DOHH2 (cell line): Measurements from ENCODE around the gene ATP2A3.

ENCODE experiments used
- EZH2phosphoT487 ChIP-seq: fragments of 200-600 bp; sonication (generic); IDR thresholded peaks from 2 replicates; pipeline ENCODE4 v1.6.1; 2017; ENCODE audit warnings: borderline replicate concordance, mild to moderate bottlenecking, antibody characterized with exemption, low read length, moderate library complexity, mixed read lengths
- TF ChIP-seq, protein P1 (sequence below): fragments of 200-600 bp; sonication (generic); IDR thresholded peaks from one replicate; pipeline ENCODE4 v1.5.1; 2014; ENCODE audit warnings: antibody characterized with exemption, mild to moderate bottlenecking, low read depth, low read length; ENCODE audit not compliant: poor library complexity, severe bottlenecking

- TF ChIP-seq EZH2phosphoT487: no peak
- TF ChIP-seq, protein P1, sequence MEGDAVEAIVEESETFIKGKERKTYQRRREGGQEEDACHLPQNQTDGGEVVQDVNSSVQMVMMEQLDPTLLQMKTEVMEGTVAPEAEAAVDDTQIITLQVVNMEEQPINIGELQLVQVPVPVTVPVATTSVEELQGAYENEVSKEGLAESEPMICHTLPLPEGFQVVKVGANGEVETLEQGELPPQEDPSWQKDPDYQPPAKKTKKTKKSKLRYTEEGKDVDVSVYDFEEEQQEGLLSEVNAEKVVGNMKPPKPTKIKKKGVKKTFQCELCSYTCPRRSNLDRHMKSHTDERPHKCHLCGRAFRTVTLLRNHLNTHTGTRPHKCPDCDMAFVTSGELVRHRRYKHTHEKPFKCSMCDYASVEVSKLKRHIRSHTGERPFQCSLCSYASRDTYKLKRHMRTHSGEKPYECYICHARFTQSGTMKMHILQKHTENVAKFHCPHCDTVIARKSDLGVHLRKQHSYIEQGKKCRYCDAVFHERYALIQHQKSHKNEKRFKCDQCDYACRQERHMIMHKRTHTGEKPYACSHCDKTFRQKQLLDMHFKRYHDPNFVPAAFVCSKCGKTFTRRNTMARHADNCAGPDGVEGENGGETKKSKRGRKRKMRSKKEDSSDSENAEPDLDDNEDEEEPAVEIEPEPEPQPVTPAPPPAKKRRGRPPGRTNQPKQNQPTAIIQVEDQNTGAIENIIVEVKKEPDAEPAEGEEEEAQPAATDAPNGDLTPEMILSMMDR: no peak
Measured at GRCh38 chr17:3887394-3887793, 76.8 kb downstream of the ATP2A3 start.
